CD8-positive, alpha-beta memory T cell (primary cell): ENCODE measurements around the gene KDM1B. TPM values are rescaled to one million over a fixed set of nuclear protein-coding genes. Genes with fewer than 3 reads are reported as not detected.
"Not testable (repeated sequence)": the region's sequence is repeated elsewhere in the genome, so short reads cannot be mapped to it uniquely, and the experiment has no call there.

Experiments used
- CTCF ChIA-PET: fragments of 350-600 bp; sonication (Branson Sonifier 250); formaldehyde crosslinking; loops from one replicate; lab custom pipeline; 2021; ENCODE audit warnings: antibody characterized with exemption; lab: Charles Lee
- POLR2A ChIA-PET: fragments of 350-600 bp; sonication (Branson Sonifier 250); formaldehyde crosslinking; loops from one replicate; lab custom pipeline; 2021; ENCODE audit warnings: antibody characterized with exemption; lab: Charles Lee
- DNase-seq, 5 donors: peaks; one replicate each; pipeline versions ENCODE4 v3.0.0 to v3.0.0-alpha.2; 2020 to 2022; ENCODE audit warnings: mixed read lengths in 1 of 5
- H3K27ac ChIP-seq: one replicate; pipeline ENCODE4 v1.7.0; 2013; ENCODE audit warnings: low read depth, mild to moderate bottlenecking, low read length, moderate library complexity
- H3K27me3 ChIP-seq: 2 replicates; pipeline ENCODE4 v1.7.0; 2013; ENCODE audit warnings: low read length, mild to moderate bottlenecking; ENCODE audit not compliant: insufficient read depth, poor library complexity, severe bottlenecking
- H3K36me3 ChIP-seq: 2 replicates; pipeline ENCODE4 v1.7.0; 2013; ENCODE audit warnings: mild to moderate bottlenecking, low read length, moderate library complexity; ENCODE audit not compliant: insufficient read depth
- H3K4me1 ChIP-seq: 2 replicates; pipeline ENCODE4 v1.7.0; 2013; ENCODE audit warnings: mild to moderate bottlenecking, low read length, moderate library complexity; ENCODE audit not compliant: insufficient read depth
- H3K4me3 ChIP-seq: 2 replicates; pipeline ENCODE4 v1.7.0; 2013; ENCODE audit warnings: mild to moderate bottlenecking, low read length
- H3K9me3 ChIP-seq: 2 replicates; pipeline ENCODE4 v1.7.0; 2013; ENCODE audit warnings: mild to moderate bottlenecking, low read length
- H3K27ac Mint-ChIP-seq, 8 donors: one replicate each; pipeline ENCODE4 v1.8.0; 2020 to 2021; ENCODE audit warnings: mixed read lengths in 8 of 8, mild to moderate bottlenecking in 6 of 8, inconsistent platforms in 3 of 8, moderate library complexity in 3 of 8
- H3K27me3 Mint-ChIP-seq, 2 donors: one replicate each; pipeline ENCODE4 v1.8.0; 2020 to 2021; ENCODE audit warnings: mixed read lengths in 2 of 2, mild to moderate bottlenecking in 1 of 2, moderate library complexity in 1 of 2
- H3K36me3 Mint-ChIP-seq, 3 donors: one replicate each; pipeline ENCODE4 v1.8.0; 2020 to 2021; ENCODE audit warnings: mixed read lengths in 3 of 3, inconsistent platforms in 1 of 3, mild to moderate bottlenecking in 1 of 3
- H3K4me1 Mint-ChIP-seq, 3 donors: one replicate each; pipeline ENCODE4 v1.8.0; 2020 to 2021; ENCODE audit warnings: mixed read lengths in 3 of 3, inconsistent platforms in 1 of 3, mild to moderate bottlenecking in 1 of 3
- H3K4me3 Mint-ChIP-seq, 7 donors: one replicate each; pipeline ENCODE4 v1.8.0; 2020 to 2021; ENCODE audit warnings: mixed read lengths in 7 of 7, mild to moderate bottlenecking in 6 of 7, moderate library complexity in 4 of 7, inconsistent platforms in 2 of 7
- H3K9me3 Mint-ChIP-seq, 5 donors: one replicate each; pipeline ENCODE4 v1.8.0; 2020 to 2022; ENCODE audit warnings: mixed read lengths in 5 of 5, mild to moderate bottlenecking in 3 of 5, moderate library complexity in 2 of 5, inconsistent platforms in 1 of 5
- polyA plus RNA-seq: library from polyadenylated mRNA; unstranded; fragments of 300-500 nt; fragmentation: Illumina TruSeq; gene quantifications from one replicate; pipeline ENCODE4 v1.2.3, GENCODE V29; 2021
- total RNA-seq, 2 experiments: library from RNA; stranded (reverse); gene quantifications; one replicate each; pipeline ENCODE4 v1.2.3, GENCODE V29; 2021

The KDM1B gene
- total and polyA plus RNA-seq, 3 experiments from 2014 or later, result 0.84 to 13.4 (median 12.6) TPM

- Histone ChIP-seq H3K4me1 (no peaks in the 10 kb centered on the region), H3K36me3 (peaks cover 8% of the 10 kb centered on the region), H3K9me3 (no peaks in the 10 kb centered on the region), H3K27me3 (no peaks in the 10 kb centered on the region), H3K4me3 (no peak overlapping the region), H3K27ac (no peak overlapping the region)
- Mint-ChIP-seq H3K4me3 (no peak overlapping the region), H3K27ac (peak overlapping the region in 4 of 8 donors; percentile 15 to 82 (median 36)), H3K36me3 (peaks cover 0 to 70% (median 24%) of the 10 kb centered on the region in 3 donors), H3K9me3 (no peaks in the 10 kb centered on the region), H3K4me1 (peaks cover 0 to 10% (median 4%) of the 10 kb centered on the region in 3 donors), H3K27me3 (no peaks in the 10 kb centered on the region)
- POLR2A ChIA-PET, result no interaction called here
- DNase-seq, result no peak
- CTCF ChIA-PET, result no interaction called here
Observed at GRCh38 chr6:18219591-18219990, 64.4 kb downstream of the KDM1B start.

- Mint-ChIP-seq H3K9me3 (no peaks in the 10 kb centered on the region), H3K36me3 (peaks cover 0 to 75% (median 30%) of the 10 kb centered on the region in 3 donors), H3K4me3 (no peak overlapping the region), H3K27me3 (no peaks in the 10 kb centered on the region), H3K27ac (peak overlapping the region in 2 of 8 donors; percentile 17 to 51), H3K4me1 (peaks cover 0 to 7% (median 0%) of the 10 kb centered on the region in 3 donors)
- Histone ChIP-seq H3K27ac (no peak overlapping the region), H3K4me1 (no peaks in the 10 kb centered on the region), H3K4me3 (no peak overlapping the region), H3K36me3 (peaks cover 8% of the 10 kb centered on the region), H3K27me3 (no peaks in the 10 kb centered on the region), H3K9me3 (no peaks in the 10 kb centered on the region)
- CTCF ChIA-PET, result no interaction called here
- POLR2A ChIA-PET, result no interaction called here
- no peak for DNase-seq
Observed at GRCh38 chr6:18221288-18221615, 66.0 kb downstream of the KDM1B start.

GRCh38 chr6:18226451-18227105 is 71.4 kb downstream of the KDM1B start:
- H3K4me3 ChIP-seq, H3K27me3 ChIP-seq, H3K9me3 ChIP-seq, H3K36me3 ChIP-seq, H3K27me3 Mint-ChIP-seq, H3K27ac ChIP-seq, DNase-seq, H3K4me1 ChIP-seq, POLR2A ChIA-PET, H3K4me3 Mint-ChIP-seq: not testable (repeated sequence)
- peaks cover 31 to 89% (median 38%) of the 10 kb centered on the region in 3 donors for H3K36me3 Mint-ChIP-seq
- CTCF ChIA-PET, result interaction anchor here (1.2 kb wide), 1 partner anchor 27 kb away, joined by 3 read pairs; no protein-coding TSS in a partner anchor
- H3K9me3 Mint-ChIP-seq, result peaks cover 0 to 20% (median 17%) of the 10 kb centered on the region in 5 donors
- peak overlapping the region in 4 of 8 donors; percentile 23 to 57 (median 45) for H3K27ac Mint-ChIP-seq
- peaks cover 13 to 20% (median 18%) of the 10 kb centered on the region in 3 donors for H3K4me1 Mint-ChIP-seq

GRCh38 chr6:18227166-18227565 is 71.9 kb downstream of the KDM1B start:
- H3K27ac ChIP-seq, H3K27me3 ChIP-seq, H3K4me3 Mint-ChIP-seq, H3K4me1 ChIP-seq, H3K36me3 ChIP-seq, H3K4me3 ChIP-seq, DNase-seq, CTCF ChIA-PET, POLR2A ChIA-PET, H3K27me3 Mint-ChIP-seq, H3K9me3 ChIP-seq: not testable (repeated sequence)
- Mint-ChIP-seq H3K36me3 (peaks cover 37 to 90% (median 42%) of the 10 kb centered on the region in 3 donors), H3K4me1 (peaks cover 14 to 24% (median 23%) of the 10 kb centered on the region in 3 donors), H3K9me3 (peaks cover 0 to 25% (median 21%) of the 10 kb centered on the region in 5 donors), H3K27ac (peak overlapping the region in 4 of 8 donors; percentile 41 to 68 (median 52))

GRCh38 chr6:18228590-18228989 is 73.4 kb downstream of the KDM1B start:
- CTCF ChIA-PET, POLR2A ChIA-PET, H3K9me3 ChIP-seq, DNase-seq, H3K36me3 ChIP-seq, H3K4me3 ChIP-seq, H3K4me1 ChIP-seq, H3K27ac ChIP-seq, H3K4me3 Mint-ChIP-seq, H3K27me3 Mint-ChIP-seq, H3K27ac Mint-ChIP-seq, H3K27me3 ChIP-seq: not testable (repeated sequence)
- Mint-ChIP-seq H3K36me3 (peaks cover 49 to 91% (median 49%) of the 10 kb centered on the region in 3 donors), H3K9me3 (peaks cover 0 to 34% (median 29%) of the 10 kb centered on the region in 5 donors), H3K4me1 (peaks cover 21 to 33% (median 29%) of the 10 kb centered on the region in 3 donors)

GRCh38 chr6:18231856-18232255 is 76.6 kb downstream of the KDM1B start:
- H3K36me3 ChIP-seq, result peaks cover 11% of the 10 kb centered on the region
- H3K27me3 Mint-ChIP-seq, DNase-seq, H3K4me1 ChIP-seq, CTCF ChIA-PET, H3K27me3 ChIP-seq, H3K4me3 ChIP-seq, H3K4me3 Mint-ChIP-seq, H3K27ac ChIP-seq, H3K9me3 ChIP-seq, POLR2A ChIA-PET: not testable (repeated sequence)
- H3K4me1 Mint-ChIP-seq, result peaks cover 21 to 40% (median 26%) of the 10 kb centered on the region in 3 donors
- H3K9me3 Mint-ChIP-seq, result peaks cover 9 to 43% (median 29%) of the 10 kb centered on the region in 5 donors
- H3K27ac Mint-ChIP-seq, result peak overlapping the region in 1 of 8 donors; percentile 12
- peaks cover 59 to 95% (median 69%) of the 10 kb centered on the region in 3 donors for H3K36me3 Mint-ChIP-seq

- H3K27ac Mint-ChIP-seq, H3K27me3 ChIP-seq, H3K9me3 ChIP-seq, H3K27ac ChIP-seq, CTCF ChIA-PET, POLR2A ChIA-PET, H3K4me3 Mint-ChIP-seq, H3K4me3 ChIP-seq, DNase-seq, H3K4me1 ChIP-seq, H3K27me3 Mint-ChIP-seq: not testable (repeated sequence)
- H3K9me3 Mint-ChIP-seq, result peaks cover 9 to 43% (median 29%) of the 10 kb centered on the region in 5 donors
- H3K36me3 ChIP-seq, result peaks cover 16% of the 10 kb centered on the region
- peaks cover 57 to 92% (median 68%) of the 10 kb centered on the region in 3 donors for H3K36me3 Mint-ChIP-seq
- peaks cover 21 to 34% (median 24%) of the 10 kb centered on the region in 3 donors for H3K4me1 Mint-ChIP-seq
Observed at GRCh38 chr6:18233770-18234169, 78.5 kb downstream of the KDM1B start.

- H3K4me3 Mint-ChIP-seq, result no peak overlapping the region
- H3K27me3 Mint-ChIP-seq, result peaks cover 0 to 1% of the 10 kb centered on the region in 2 donors
- ChIA-PET CTCF (no interaction called here), POLR2A (no interaction called here)
- no peak for DNase-seq
- peaks cover 6 to 40% (median 26%) of the 10 kb centered on the region in 5 donors for H3K9me3 Mint-ChIP-seq
- H3K36me3 ChIP-seq, result peaks cover 16% of the 10 kb centered on the region
- peaks cover 56 to 88% (median 60%) of the 10 kb centered on the region in 3 donors for H3K36me3 Mint-ChIP-seq
- no peak overlapping the region for H3K27ac ChIP-seq
- no peaks in the 10 kb centered on the region for H3K9me3 ChIP-seq
- H3K4me1 ChIP-seq, result no peaks in the 10 kb centered on the region
- no peaks in the 10 kb centered on the region for H3K27me3 ChIP-seq
- no peak overlapping the region for H3K4me3 ChIP-seq
- peak overlapping the region in 4 of 8 donors; percentile 7 to 35 (median 16) for H3K27ac Mint-ChIP-seq
- peaks cover 23 to 38% (median 25%) of the 10 kb centered on the region in 3 donors for H3K4me1 Mint-ChIP-seq
Observed at GRCh38 chr6:18234564-18234963, 79.3 kb downstream of the KDM1B start.
